NCI-H2171 (cell line): ENCODE data around the gene SF3B2.
"Not testable (repeated sequence)": the region's sequence is repeated elsewhere in the genome, so short reads cannot be mapped to it uniquely, and the experiment has no call there.

Experiments
- DNase-seq: peaks from one replicate; lab custom pipeline; 2025; lab: John Stamatoyannopoulos, UW

The SF3B2 gene

GRCh38 chr11:66106786-66107599 is 54.8 kb downstream of the SF3B2 start:
- DNase-seq, result no peak

GRCh38 chr11:66107600-66108510 is 55.7 kb downstream of the SF3B2 start:
- DNase-seq, result no peak

- no peak for DNase-seq
Measured at GRCh38 chr11:66109294-66109693, 57.1 kb downstream of the SF3B2 start.

- DNase-seq, result no peak
Measured at GRCh38 chr11:66111158-66111557, 59.0 kb downstream of the SF3B2 start.

GRCh38 chr11:66112041-66112491 is 59.9 kb downstream of the SF3B2 start:
- no peak for DNase-seq

GRCh38 chr11:66112601-66113499 is 60.7 kb downstream of the SF3B2 start:
- no peak for DNase-seq

GRCh38 chr11:66114957-66115356 is 62.8 kb downstream of the SF3B2 start:
- DNase-seq, result not testable (repeated sequence)

- no peak for DNase-seq
Measured at GRCh38 chr11:66115638-66116301, 63.6 kb downstream of the SF3B2 start.

- DNase-seq, result no peak
Measured at GRCh38 chr11:66116576-66117361, 64.6 kb downstream of the SF3B2 start.

GRCh38 chr11:66118847-66119246 is 66.7 kb downstream of the SF3B2 start:
- no peak for DNase-seq
